Stomach smooth muscle (tissue), 2 donors: Measurements from ENCODE around the gene BACH2.

Source experiments
- H3K27ac ChIP-seq: one replicate; pipeline ENCODE4 v1.7.0; 2013; ENCODE audit warnings: mild to moderate bottlenecking, low read length, inconsistent platforms
- H3K27me3 ChIP-seq, 2 donors: one replicate each; pipeline ENCODE4 v1.7.0; 2013; ENCODE audit warnings: low read length in 2 of 2; ENCODE audit not compliant: insufficient read depth in 2 of 2, control insufficient read depth in 1 of 2
- H3K36me3 ChIP-seq, 2 donors: one replicate each; pipeline ENCODE4 v1.7.0; 2013; ENCODE audit warnings: low read length in 2 of 2; ENCODE audit not compliant: control insufficient read depth in 2 of 2, insufficient read depth in 2 of 2
- H3K4me1 ChIP-seq: one replicate; pipeline ENCODE4 v1.7.0; 2013; ENCODE audit warnings: low read length; ENCODE audit not compliant: control insufficient read depth, insufficient read depth
- H3K4me3 ChIP-seq, 2 donors: one replicate each; pipeline ENCODE4 v1.7.0; 2013; ENCODE audit warnings: low read length in 2 of 2
- H3K9ac ChIP-seq, 2 donors: one replicate each; pipeline ENCODE4 v1.7.0; 2013; ENCODE audit warnings: low read length in 2 of 2, mild to moderate bottlenecking in 1 of 2
- H3K9me3 ChIP-seq, 2 donors: one replicate each; pipeline ENCODE4 v1.7.0; 2013; ENCODE audit warnings: low read length in 2 of 2; ENCODE audit not compliant: control insufficient read depth in 2 of 2
- donor health status: healthy.
- donor health status: Pancreatic carcinoma.

BACH2 gene

DNA sequence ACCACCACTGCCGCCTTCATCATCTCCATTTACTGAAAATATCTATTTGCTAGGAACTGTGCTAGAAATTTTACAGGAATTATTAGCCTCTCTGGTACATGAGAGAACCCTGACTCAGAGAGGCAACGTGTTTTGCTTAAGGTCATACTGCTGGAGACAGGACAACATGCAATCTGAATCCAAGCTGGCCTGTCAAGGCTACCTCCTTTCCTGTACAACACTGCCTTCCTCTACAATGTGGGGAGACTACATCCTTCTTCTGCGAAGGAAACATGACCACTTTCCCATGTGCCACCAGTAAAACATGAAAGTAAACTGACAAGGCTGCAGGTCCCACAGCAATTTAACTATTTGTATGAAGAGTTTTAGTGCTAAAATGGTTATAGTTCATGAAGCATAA lies 200.9 kb downstream of the BACH2 start:
- H3K9ac ChIP-seq, result no peak overlapping the region
- peaks cover 0 to 3% of the 10 kb centered on the region in 2 donors for H3K27me3 ChIP-seq
- no peaks in the 10 kb centered on the region for H3K36me3 ChIP-seq
- no peak overlapping the region for H3K4me3 ChIP-seq
- H3K4me1 ChIP-seq, result no peaks in the 10 kb centered on the region
- no peak overlapping the region for H3K27ac ChIP-seq
- H3K9me3 ChIP-seq, result no peaks in the 10 kb centered on the region

DNA sequence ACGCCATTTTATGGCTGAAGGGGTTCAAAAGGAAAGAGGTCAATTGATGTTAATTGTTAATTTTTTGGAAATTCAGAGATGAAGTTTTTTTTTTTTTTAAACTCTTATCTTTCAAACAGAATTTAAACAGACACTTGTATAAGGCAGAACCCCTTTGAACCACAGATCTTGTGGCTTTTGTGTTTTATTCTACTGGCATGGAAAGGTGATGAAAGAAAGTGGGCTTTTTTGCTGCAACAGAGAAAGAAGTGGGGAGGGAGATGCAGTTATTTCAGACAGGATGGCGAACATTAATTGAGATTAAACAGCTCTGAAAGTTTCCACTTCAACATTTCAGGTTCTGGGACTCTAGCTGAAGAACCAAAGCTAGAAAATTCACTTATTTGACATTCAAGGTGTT lies 201.5 kb downstream of the BACH2 start:
- Histone ChIP-seq H3K27ac (no peak overlapping the region), H3K4me3 (no peak overlapping the region), H3K9me3 (no peaks in the 10 kb centered on the region), H3K27me3 (peaks cover 0 to 3% of the 10 kb centered on the region in 2 donors), H3K9ac (no peak overlapping the region), H3K4me1 (no peaks in the 10 kb centered on the region), H3K36me3 (no peaks in the 10 kb centered on the region)

- Histone ChIP-seq H3K9me3 (no peaks in the 10 kb centered on the region), H3K9ac (no peak overlapping the region), H3K4me3 (no peak overlapping the region), H3K36me3 (no peaks in the 10 kb centered on the region), H3K4me1 (no peaks in the 10 kb centered on the region), H3K27ac (no peak overlapping the region), H3K27me3 (peaks cover 0 to 3% of the 10 kb centered on the region in 2 donors)
Measured at GRCh38 chr6:90093558-90094073, 203.0 kb downstream of the BACH2 start.

GRCh38 chr6:90090866-90091265 lies 205.8 kb downstream of the BACH2 start:
- no peaks in the 10 kb centered on the region for H3K4me1 ChIP-seq
- H3K27me3 ChIP-seq, result no peaks in the 10 kb centered on the region
- no peaks in the 10 kb centered on the region for H3K9me3 ChIP-seq
- no peak overlapping the region for H3K4me3 ChIP-seq
- no peak overlapping the region for H3K27ac ChIP-seq
- H3K9ac ChIP-seq, result no peak overlapping the region
- no peaks in the 10 kb centered on the region for H3K36me3 ChIP-seq

DNA sequence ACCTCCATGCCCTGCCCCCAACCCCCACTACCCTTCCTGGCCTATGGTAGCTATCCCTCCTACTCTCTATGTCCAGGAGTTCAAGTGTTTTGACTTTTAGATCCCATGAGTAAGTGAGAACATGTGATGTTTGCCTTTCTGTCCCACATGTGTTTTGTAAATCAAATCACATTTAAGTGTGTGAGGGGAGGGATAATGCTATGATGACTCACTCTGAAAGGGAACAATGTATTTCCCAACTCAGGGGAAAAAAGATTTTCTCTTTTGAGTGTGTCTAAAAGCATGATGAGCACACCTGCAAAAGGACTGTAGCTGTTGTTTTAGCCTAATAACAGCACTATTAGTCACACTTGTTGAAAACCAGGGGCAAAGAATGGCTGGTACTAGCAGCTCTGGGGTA lies 208.6 kb downstream of the BACH2 start:
- Histone ChIP-seq H3K36me3 (no peaks in the 10 kb centered on the region), H3K4me1 (no peaks in the 10 kb centered on the region), H3K4me3 (no peak overlapping the region), H3K9me3 (no peaks in the 10 kb centered on the region), H3K27ac (no peak overlapping the region), H3K27me3 (no peaks in the 10 kb centered on the region), H3K9ac (no peak overlapping the region)

DNA sequence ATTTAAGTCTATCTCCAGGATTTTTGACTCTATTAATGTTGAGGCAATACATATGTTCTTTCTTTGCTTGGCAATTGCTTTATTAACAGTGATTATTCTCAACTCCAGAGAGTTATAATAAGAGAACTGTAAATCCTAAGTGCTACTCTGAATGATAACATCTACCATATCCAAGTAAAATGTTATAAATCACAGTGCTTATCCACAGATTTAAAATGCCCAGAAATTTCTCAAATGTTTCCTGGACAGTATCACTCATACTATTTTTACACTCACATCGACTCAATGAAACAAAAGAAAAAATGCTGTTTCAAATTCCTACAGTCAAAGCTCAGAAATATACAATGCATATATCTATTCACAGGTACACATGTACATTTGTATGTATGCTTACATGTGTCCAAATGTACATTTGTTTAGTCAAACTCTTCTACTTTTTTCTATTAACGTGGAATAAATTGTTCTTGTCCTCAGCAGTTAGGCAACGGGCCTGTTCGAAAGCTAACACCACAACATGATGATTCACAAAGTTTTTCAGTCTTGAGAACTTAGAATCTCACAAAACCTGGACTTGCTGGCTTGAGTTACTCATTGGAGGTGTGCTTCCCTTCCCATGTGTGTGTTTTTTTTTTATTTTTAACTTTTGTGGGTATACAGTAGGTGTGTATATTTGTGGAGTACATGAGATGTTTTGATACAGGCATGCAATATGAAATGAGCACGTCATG lies 209.4 kb downstream of the BACH2 start:
- H3K9me3 ChIP-seq, result no peaks in the 10 kb centered on the region
- H3K36me3 ChIP-seq, result no peaks in the 10 kb centered on the region
- no peaks in the 10 kb centered on the region for H3K4me1 ChIP-seq
- no peaks in the 10 kb centered on the region for H3K27me3 ChIP-seq
- no peak overlapping the region for H3K9ac ChIP-seq
- no peak overlapping the region for H3K27ac ChIP-seq
- no peak overlapping the region for H3K4me3 ChIP-seq

- Histone ChIP-seq H3K36me3 (no peaks in the 10 kb centered on the region), H3K4me3 (no peak overlapping the region), H3K9me3 (no peaks in the 10 kb centered on the region), H3K4me1 (no peaks in the 10 kb centered on the region), H3K27me3 (no peaks in the 10 kb centered on the region), H3K27ac (no peak overlapping the region), H3K9ac (no peak overlapping the region)
Measured at GRCh38 chr6:90086517-90086916, 210.1 kb downstream of the BACH2 start.

GRCh38 chr6:90083891-90084290 lies 212.8 kb downstream of the BACH2 start:
- H3K27me3 ChIP-seq, result no peaks in the 10 kb centered on the region

DNA sequence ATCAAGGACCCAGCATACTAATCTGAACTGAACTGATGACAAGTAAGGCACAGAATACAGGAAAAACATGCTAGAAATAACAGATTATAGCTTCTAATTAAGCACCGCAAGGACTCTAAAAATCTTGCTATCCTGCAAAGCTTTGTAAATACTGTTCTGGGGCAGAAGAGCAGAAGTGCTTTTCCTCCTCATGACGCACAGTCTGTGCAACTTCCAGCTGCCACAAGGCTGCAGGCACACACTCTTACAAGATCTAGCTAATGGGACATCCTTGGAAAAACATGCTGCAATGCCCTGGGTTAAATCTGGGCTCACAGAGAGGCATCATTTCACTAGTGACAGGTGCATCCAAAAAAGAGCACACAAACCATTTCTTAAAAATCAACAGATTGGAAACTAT lies 213.8 kb downstream of the BACH2 start:
- H3K27ac ChIP-seq, result no peak overlapping the region
- H3K9ac ChIP-seq, result no peak overlapping the region
- H3K36me3 ChIP-seq, result no peaks in the 10 kb centered on the region
- H3K9me3 ChIP-seq, result no peaks in the 10 kb centered on the region
- H3K4me3 ChIP-seq, result no peak overlapping the region
- no peaks in the 10 kb centered on the region for H3K27me3 ChIP-seq
- no peaks in the 10 kb centered on the region for H3K4me1 ChIP-seq

More at GRCh38 chr6:90083891-90084290, 212.8 kb downstream of the BACH2 start:
- Histone ChIP-seq H3K9me3 (no peaks in the 10 kb centered on the region), H3K27ac (no peak overlapping the region), H3K4me3 (no peak overlapping the region), H3K9ac (no peak overlapping the region), H3K36me3 (no peaks in the 10 kb centered on the region), H3K4me1 (no peaks in the 10 kb centered on the region)

- no peak overlapping the region for H3K9ac ChIP-seq
Measured at GRCh38 chr6:90080876-90081481, 215.7 kb downstream of the BACH2 start.

More at GRCh38 chr6:90080876-90081481, 215.7 kb downstream of the BACH2 start:
- Histone ChIP-seq H3K4me3 (no peak overlapping the region), H3K36me3 (no peaks in the 10 kb centered on the region), H3K27me3 (no peaks in the 10 kb centered on the region), H3K4me1 (no peaks in the 10 kb centered on the region), H3K9me3 (no peaks in the 10 kb centered on the region), H3K27ac (no peak overlapping the region)
